Measurements from ENCODE around the gene PRPH.
"Not testable (repeated sequence)": the region's sequence is repeated elsewhere in the genome, so short reads cannot be mapped to it uniquely, and the experiment has no call there.

Gene PRPH

GRCh38 chr12:49301760-49302159, 6.8 kb downstream of the PRPH start:
- DNase-seq (ENCODE audit: low spot score): no peak

GRCh38 chr12:49304161-49304560, 9.2 kb downstream of the PRPH start:
- no peak for DNase-seq (ENCODE audit: low spot score)

GRCh38 chr12:49305762-49306510, 11.0 kb downstream of the PRPH start:
- DNase-seq (ENCODE audit: low spot score): no peak

DNA sequence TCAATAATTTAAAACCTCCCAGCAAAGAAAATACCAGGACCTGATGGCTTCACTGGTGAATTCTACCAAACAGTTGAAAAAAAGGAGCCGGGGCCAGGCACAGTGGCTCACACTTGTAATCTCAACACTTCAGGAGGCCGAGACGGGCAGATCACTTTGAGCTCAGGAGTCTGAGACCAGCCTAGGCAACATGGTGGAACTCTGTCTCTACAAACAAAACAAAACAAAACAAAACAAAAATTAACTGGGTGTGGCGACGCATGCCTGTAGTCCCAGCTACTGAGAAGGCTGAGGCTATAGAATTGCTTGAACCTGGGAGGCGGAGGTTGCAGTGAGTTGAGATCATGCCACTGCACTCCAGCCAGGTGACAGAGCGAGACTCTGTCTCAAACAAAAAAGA, 14.4 kb downstream of the PRPH start:
- no peak for DNase-seq (ENCODE audit: low spot score)

DNA sequence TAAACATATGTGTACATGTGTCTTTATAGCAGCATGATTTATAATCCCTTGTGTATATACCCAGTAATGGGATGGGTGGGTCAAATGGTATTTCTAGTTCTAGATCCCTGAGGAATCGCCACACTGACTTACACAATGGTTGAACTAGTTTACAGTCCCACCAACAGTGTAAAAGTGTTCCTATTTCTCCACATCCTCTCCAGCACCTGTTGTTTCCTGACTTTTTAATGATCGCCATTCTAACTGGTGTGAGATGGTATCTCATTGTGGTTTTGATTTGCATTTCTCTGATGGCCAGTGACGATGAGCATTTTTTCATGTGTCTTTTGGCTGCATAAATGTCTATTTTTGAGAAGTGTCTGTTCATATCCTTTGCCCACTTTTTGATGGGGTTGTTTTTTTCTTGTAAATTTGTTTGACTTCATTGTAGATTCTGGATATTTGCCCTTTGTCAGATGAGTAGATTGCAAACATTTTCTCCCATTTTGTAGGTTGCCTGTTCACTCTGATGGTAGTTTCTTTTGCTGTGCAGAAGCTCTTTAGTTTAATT, 15.6 kb downstream of the PRPH start:
- DNase-seq (ENCODE audit: low spot score): not testable (repeated sequence)

GRCh38 chr12:49314811-49315210, 19.9 kb downstream of the PRPH start:
- no peak for DNase-seq (ENCODE audit: low spot score)

DNA sequence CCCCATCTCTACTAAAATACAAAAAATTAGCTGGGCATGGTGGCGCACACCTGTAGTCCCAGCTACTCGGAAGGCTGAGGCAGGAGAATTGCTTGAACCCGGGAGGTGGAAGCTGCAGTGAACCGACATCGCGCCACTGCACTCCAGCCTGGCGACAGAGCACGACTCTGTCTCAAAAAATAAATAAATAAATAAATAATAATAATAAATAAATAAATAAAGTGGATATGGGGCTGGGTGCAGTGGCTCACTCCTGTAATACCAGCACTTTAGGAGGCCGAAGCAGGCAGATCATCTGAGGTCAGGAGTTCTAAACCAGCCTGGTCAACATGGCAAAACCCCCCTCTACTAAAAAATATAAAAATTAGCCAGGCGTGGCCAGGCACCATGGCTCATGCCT, 22.2 kb downstream of the PRPH start:
- DNase-seq (ENCODE audit: low spot score): not testable (repeated sequence)

DNA sequence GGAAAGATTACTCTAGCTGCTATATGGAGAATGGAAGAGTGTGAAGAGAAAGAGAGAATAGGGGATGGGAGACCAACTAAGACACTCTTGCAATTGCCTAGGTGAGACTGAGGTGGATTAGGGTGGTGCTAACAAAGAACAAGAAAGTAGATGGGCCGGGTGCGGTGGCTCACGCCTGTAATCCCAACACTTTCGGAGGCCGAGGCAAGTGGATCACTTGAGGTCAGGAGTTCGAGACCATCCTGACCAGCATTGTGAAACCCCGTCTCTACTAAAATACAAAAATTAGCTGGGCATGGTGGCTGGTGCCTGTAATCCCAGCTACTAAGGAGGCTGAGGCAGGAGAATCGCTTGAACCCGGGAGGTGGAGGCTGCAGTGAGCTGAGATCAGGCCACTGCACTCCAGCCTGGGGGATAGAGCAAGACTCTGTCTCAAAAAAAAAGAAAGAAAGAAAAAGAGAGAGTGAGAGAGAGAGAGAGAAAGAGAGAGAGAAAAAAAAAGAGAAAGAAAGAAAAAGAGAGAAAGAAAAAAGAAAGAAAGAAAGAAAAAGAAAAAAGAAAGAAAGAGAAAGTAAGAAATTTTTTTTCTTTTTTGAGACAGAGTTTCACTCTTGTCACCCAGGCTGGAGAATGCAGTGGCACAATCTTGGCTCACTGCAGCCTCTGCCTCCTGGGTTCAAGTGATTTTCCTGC, 25.6 kb downstream of the PRPH start:
- not testable (repeated sequence) for DNase-seq (ENCODE audit: low spot score)

- no peak for DNase-seq (ENCODE audit: low spot score)
Observed at GRCh38 chr12:49322367-49322707, 27.4 kb downstream of the PRPH start.

GRCh38 chr12:49322708-49323523, 28.0 kb downstream of the PRPH start, which contains the start of gene TROAP:
Gene TROAP (plus strand): TSS chr12:49323255. CDS start chr12:49323609, 354 bp downstream.
- DNase-seq (ENCODE audit: low spot score): peak; percentile 98

- no peak for DNase-seq (ENCODE audit: low spot score)
Observed at GRCh38 chr12:49323524-49324097, 28.7 kb downstream of the PRPH start.

- no peak for DNase-seq (ENCODE audit: low spot score)
Observed at GRCh38 chr12:49325606-49326005, 30.7 kb downstream of the PRPH start.

DNA sequence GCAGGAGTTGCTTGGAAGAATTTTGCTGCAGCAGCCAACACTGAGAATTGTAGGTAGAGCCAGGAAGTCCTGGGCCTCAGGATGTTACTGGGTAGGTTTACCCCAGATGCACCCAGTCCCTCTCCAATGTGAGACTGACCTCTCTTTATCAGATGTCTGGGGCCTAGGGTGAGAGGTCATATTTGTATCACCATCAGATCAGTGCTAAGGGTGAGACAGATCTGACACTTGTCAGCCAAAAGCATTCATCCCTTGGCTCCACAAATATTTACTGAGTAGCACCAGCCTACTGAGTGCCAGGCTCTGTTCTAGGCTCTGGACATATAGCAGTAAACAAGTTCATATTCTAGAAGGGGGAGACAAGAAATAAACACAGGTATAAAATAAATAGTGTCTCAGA, 32.4 kb downstream of the PRPH start:
- DNase-seq (ENCODE audit: low spot score): no peak

- no peak for DNase-seq (ENCODE audit: low spot score)
Observed at GRCh38 chr12:49327887-49328286, 32.9 kb downstream of the PRPH start.

- no peak for DNase-seq (ENCODE audit: low spot score)
Observed at GRCh38 chr12:49328816-49329215, 33.9 kb downstream of the PRPH start.

GRCh38 chr12:49330032-49330619, 35.2 kb downstream of the PRPH start:
- no peak for DNase-seq (ENCODE audit: low spot score)

DNA sequence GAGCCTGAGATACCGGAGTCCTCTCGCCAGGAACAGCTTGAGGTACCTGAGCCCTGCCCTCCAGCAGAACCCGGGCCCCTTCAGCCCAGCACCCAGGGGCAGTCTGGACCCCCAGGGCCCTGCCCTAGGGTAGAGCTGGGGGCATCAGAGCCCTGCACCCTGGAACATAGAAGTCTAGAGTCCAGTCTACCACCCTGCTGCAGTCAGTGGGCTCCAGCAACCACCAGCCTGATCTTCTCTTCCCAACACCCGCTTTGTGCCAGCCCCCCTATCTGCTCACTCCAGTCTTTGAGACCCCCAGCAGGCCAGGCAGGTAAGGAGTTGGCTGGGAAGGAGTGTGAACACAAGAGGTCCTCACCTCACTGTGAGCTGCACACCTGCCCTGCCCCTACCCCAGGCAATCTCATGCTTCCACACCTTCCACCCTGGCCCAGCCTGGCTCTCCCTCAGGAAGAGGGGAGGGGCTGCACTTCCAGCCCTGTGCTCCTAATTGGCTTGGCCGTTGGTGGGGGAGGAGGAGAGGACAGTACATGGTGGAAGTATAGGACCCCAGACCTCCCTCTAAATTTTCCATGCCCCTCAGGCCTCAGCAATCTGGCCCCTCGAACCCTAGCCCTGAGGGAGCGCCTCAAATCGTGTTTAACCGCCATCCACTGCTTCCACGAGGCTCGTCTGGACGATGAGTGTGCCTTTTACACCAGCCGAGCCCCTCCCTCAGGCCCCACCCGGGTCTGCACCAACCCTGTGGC, 35.9 kb downstream of the PRPH start:
- no peak for DNase-seq (ENCODE audit: low spot score)

GRCh38 chr12:49331380-49332222, 36.7 kb downstream of the PRPH start:
- DNase-seq (ENCODE audit: low spot score): peak; percentile 69

DNA sequence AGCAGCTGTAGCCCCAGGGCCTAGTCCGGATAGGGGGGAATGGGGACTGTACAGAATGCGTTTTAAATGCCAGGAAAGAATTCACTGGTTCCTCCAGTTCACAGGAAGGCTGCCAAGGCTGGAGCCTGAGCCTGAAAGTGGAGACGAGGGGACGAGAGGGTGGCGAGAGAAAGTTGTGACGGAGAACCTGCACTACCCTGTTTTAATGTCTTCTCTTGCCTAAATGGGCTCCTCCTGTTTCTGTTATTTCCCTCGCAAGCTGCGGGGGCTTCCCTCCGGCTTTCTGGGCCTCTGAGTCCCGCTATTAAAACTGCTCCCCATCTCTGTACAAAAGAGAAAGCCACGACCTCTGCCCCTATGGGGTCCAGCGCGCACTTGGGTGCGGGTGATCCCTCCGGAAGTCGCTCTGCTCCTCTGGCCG, 37.5 kb downstream of the PRPH start:
- DNase-seq (ENCODE audit: low spot score): no peak

DNA sequence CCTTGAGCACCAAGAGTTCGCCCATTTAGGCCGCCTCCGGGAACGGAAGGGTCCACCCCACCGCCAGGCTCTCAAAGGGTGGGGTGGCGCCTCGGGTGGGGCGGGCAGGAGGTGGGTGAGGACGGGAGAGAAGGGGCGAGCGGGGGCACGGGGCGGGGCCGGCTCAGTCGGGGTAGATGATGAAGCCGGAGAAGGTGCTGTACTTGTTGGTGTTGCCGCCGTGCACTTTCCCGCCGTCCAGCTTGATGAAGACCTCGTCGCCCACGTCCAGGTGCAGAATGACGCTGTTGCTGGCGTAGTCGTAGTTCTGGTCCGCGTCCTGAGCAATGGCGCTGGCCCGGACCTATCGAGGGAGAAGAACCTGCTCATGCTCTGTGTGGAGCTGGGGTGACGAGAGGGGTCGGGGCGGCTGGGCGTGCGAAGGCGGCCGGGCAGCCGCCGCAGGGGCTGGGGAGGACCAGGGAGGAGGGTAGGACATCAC, 38.0 kb downstream of the PRPH start:
- no peak for DNase-seq (ENCODE audit: low spot score)
